Astrocyte (in vitro differentiated cells and primary cell): Measurements from ENCODE around the gene PTPA.

ENCODE experiments used
- CTCF ChIP-seq: IDR thresholded peaks from 2 replicates; pipeline ENCODE4 v1.5.1; 2011; ENCODE audit warnings: low read depth, mild to moderate bottlenecking, inconsistent platforms, low read length, moderate library complexity; ENCODE audit not compliant: insufficient read depth
- EZH2 ChIP-seq: IDR thresholded peaks from 2 replicates; pipeline ENCODE4 v1.6.1; 2012; ENCODE audit warnings: mild to moderate bottlenecking, low read length, inconsistent platforms; ENCODE audit not compliant: insufficient read depth

GRCh38 chr9:129075996-129076639, 35.1 kb upstream of the PTPA start:
- no peak for TF ChIP-seq CTCF
- no peak for TF ChIP-seq EZH2
